SHP77 treated with DMSO at 0.1 percent for 48 hours (cell line): ENCODE results near the gene SCAMP4.
"Not testable (repeated sequence)": the region's sequence is repeated elsewhere in the genome, so short reads cannot be mapped to it uniquely, and the experiment has no call there.

ENCODE experiments used
- DNase-seq: peaks from one replicate; lab custom pipeline; 2025; lab: John Stamatoyannopoulos, UW

Gene SCAMP4

DNA sequence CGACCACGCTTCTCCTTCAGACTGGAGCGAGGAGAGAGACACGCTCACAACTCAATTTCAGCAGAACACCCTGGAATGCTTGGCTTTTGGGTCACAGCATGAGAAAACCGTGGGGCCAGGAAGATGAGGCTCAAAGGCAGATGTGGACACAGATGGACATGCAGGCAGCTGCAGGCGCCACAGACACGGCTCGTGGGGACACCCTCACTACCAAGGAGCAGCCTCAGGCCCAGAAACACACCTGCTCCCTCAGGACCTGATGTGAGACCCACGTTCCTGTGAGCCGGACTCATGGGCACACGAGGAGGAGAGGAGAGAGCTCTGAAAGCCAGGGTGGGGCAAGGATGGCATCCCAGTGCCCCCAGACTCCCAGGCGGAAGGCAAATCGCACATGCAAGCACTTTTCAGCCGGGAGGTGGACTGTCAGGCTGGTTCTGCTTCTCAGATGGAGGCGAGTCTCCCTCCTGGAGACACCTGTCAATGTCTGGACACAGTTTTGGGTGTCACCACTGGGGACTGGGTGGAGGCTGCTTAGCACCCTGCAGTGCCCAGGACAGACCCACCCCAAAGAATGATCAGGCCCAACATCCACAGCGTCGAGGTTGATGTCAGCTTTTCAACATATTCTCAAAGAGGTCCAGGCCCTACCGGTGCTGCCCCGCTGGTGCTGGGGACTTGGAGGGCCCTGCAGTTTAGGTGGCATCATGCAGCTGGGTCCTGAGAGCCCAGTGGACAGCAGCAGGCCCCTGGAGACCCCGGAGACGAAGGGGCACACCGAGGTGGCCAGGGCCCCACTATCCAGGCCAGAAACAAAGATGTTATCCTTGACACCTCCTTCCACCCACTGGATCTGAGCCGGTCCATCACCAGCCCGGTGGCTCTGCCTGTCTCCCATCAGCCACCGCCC is 22.2 kb upstream of the SCAMP4 start:
- DNase-seq, result no peak

DNA sequence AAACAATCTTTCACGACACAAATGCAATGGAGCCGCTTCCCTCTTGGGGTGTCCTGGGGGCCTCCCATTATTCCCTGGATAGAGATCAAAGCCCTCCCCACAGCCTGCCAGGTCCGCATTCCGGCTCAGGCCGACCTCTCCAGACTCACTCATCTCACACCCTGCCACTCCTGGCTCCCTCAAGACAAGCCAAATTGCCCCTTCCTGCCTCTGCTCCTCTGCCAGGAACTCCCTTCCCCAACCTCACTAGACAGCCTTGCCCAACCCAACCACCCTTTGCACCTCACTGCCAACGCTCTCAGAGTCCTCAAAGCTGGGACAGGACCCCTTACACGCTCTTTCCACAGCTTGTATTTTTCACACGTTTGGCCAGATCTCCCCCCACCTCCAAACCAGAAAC is 21.4 kb upstream of the SCAMP4 start:
- no peak for DNase-seq

DNA sequence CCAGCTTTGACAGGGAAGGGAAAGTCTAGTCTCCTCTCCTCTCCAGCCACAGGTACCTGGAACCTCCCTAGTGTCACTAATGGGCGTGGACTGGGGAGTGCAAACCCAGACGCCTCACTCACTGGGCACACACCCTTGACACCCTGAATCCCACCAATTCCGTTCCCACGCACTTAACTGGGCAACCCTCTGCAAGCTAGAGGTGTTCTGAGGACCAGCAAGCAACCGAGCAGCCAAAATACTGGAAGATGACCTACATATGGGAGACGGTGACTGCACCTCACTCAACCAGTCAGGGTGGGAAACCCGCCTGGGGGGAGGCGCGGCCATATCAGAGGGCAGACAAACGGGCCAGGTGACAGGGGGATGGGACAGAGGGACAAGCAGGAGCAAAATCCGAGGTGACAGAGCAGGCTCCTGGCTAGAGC is 20.9 kb upstream of the SCAMP4 start:
- no peak for DNase-seq

DNA sequence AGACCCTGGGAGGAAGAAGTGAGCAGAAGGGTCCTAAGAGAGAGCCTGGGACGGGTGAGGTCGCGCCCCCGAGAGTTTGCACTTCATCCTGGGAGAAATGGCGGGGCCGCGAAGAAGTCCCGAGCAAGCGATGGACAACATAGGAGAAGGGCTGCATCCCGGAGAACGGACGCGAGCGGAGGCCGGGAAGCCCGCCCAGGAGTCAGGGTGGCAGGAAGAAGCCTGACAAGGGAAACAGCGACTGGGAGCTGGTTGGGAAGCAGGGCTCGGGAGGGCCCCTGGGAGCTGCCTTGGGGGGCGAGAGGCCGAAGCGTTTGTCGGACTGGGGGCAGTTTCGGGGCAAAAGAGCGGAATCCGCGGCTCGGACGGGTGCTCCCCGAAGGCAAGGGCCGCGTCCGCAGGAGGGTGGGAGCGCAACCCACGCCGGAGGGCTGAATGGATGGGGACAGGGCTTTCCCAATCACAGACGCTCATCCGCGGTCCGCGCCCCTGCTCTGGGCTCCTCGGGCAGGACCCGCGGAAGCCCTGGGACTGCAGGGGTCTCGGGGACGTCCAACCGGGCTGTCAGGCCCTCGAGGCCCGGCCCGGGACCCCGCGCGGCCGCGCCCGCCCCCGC is 20.4 kb upstream of the SCAMP4 start:
- DNase-seq, result no peak

DNA sequence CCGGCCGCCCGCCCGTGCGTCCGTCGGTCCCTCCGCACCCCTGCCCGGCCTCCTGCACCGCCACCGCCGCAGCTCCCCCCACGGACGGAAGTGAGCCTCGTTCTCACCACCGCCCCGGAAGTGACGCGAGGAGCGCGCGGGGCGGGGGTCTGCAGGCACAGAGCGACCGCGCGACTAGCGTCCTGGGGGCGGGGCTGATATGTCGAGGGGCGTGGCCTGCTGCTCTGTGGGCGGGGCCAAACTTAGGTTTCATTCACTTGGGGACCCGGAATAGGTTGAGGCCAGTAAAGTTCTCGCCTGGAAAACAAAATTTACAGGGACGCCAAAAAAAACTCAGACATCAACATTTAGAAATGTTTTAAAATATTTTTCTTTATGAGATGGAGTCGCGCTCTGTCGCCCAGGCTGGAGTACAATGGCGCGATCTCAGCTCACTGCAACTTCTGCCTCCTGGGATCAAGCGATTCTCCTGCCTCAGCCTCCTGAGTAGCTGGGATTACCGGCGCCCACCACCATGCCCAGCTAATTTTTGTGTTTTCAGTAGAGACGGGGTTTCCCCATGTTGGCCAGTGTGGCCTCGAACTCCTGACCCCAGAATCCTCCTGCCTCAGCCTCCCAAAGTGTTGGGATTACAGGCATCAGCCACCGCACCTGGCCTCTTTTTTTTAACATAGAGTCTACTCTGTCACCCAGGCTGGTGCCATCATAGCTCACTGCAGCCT is 19.6 kb upstream of the SCAMP4 start, which contains the start of gene ABHD17A:
Gene ABHD17A, minus strand, starts transcription at position 99 of the 722 bp plus-strand sequence. CDS start 3,930 bp downstream, outside the sequence.
- peak; percentile 36 for DNase-seq

DNA sequence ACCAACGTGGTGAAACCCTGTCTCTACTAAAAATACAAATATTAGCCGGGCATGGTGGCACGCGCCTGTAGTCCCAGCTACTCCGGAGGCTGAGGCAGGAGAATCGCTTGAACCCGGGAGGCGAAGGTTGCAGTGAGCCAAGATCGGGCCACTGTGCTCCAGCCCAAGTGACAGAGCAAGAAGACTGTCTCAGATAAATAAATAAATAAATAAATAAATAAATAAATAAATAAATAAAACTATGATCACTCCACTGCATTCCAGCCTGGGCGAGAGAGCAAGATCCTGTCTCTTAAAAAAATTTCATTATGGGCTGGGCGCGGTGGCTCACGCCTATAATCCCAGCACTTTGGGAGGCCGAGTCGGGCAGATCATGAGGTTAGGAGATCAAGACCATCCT is 18.8 kb upstream of the SCAMP4 start:
- DNase-seq, result not testable (repeated sequence)

DNA sequence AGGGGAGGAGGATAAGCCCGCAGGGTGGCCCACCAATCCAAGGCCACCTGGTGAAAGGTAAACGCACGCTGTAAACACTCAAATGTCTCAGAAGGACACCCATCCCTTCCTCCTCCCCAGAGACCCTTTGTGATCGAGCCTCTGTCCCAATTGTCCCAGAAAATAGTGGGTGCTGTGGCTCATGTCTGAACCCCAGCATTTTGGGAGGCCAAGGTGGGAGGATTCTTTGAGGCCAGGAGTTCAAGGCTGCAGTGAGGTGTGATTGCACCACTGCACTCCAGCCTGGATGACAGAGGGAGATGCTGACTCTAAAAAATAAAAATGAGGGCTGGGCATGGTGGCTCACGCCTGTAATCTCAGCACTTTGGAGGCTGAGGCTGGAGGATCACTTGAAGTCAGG is 16.8 kb upstream of the SCAMP4 start:
- no peak for DNase-seq

DNA sequence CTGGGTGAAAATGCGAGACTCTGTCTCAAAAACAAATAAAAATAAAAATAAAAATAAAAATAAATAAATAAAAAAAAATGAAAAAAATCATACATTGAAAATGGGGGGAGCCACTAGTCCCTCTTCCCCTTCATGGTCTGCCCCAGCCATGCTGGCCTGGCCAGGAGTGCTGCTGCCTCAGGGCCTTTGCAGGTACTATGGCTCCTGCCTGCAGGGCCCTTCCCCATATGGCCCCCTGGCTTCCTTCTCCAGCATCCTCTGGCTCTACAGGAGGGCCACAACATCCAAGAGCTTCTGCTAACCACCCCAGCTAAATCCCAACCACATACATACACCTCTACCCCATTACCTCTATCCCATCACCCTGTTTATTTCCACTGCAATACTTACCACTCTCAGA is 15.3 kb upstream of the SCAMP4 start:
- no peak for DNase-seq

DNA sequence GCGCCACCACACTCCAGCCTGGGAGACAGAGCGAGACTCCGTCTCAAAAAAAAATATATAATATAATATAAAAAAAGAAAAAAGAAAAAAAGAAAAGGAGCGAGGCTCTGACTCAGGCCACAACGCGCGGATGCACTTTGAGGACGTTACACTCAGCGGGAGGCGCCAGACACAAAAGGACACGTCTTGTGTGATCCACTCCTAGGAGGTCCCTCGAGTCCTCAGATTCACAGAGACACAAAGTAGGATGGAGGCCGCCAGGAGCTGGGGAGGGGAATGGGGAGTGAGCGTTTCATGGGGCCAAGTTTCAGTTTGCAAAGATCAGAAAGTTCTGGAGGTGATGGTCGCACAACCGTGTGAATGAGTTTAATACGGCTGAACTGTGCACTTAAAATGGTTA is 11.4 kb upstream of the SCAMP4 start:
- no peak for DNase-seq

DNA sequence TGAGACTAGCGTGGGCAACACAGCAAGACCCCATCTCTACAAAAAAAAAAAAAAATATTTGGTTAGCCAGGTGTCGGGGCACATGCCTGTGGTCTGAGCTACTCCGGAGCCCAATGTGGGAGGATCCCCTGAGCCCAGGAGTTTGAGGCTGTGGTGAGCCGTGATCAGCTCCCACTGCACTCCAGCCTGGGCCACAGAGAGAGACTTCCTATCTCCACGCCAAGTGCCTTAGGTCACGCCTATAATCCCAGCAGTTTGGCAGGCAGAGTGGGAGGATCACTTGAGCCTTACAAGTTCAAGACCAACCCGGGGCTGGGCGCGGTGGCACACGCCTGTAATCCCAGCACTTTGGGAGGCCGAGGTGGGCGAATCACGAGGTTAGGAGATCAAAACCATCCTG is 8.7 kb upstream of the SCAMP4 start:
- DNase-seq, result no peak

DNA sequence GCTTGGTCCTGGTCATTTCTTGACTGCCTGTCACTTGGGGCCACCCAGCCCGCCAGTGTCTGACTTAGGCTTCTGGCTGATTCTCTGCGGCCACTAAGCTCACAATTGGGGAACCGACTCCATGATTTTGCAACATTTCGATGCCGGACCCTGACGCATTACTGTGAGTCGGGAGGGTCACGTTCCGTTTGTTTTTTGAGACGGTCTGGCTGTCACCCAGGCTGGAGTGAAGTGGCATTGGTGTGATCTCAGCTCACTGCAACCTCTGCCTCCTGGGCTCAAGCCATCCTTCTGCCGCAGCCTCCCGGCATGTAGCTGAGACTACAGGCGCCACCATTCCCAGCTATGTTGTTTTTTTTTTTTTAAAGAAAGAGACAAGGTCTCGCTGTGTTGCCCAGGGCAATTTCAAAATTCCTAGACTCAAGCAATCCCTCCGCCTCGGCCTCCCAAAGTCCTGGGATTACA is 3.2 kb upstream of the SCAMP4 start:
- no peak for DNase-seq

DNA sequence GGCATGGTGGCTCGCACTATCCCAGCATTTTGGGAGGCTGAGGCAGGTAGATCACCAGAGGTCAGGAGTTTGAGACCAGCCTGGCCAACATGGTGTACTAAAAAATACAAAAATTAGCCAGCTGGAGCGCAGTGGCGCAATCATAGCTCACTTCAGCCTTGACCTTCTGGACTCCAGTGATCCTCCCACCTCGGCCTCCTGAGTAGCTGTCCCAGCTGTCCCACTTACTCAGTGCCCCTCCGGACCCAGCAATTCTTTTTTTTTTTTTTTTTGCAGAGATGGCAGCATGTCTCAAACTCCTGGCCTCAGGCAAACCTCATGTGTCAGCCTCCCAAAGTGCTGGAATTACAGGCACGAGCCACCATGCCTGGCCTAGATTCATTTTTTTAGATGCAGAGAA is 2.3 kb upstream of the SCAMP4 start:
- no peak for DNase-seq

DNA sequence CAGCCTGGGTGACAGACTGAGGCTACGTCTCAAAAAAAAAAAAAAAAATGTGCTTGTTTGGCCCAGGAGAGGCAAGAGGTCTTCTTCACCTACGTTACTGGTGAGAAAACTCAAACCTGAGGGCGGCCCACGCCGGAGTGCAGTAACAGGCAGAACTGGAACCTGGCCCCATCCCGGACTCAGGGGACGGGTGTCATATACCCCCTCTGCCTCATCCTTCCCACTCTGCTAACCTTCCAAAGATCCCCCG is 414 bp upstream of the SCAMP4 start:
- DNase-seq, result no peak

DNA sequence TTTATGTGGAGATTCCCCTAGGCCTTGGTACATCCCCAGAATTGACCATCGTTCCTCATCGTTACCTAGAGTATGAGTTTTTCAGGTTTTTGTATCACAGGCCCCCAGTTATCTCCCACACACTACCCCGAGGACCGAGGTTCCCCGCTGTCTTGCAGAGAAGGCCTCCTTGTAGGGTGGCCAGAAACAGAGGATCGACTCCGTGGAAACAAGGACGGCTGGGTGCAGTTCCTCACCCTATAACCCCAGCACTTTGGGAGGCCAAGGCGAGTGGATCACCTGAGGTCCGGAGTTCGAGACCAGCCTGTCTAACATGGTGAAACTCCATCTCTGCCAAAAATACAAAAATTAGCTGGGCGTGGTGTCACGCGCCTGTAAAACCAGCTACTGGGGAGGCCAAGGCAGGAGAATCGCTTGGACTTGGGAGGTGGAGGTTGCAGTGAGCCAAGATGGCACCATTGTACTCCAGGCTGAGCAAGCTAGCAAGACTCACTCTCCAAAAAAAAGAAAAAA is 720 bp downstream of the SCAMP4 start:
- no peak for DNase-seq

DNA sequence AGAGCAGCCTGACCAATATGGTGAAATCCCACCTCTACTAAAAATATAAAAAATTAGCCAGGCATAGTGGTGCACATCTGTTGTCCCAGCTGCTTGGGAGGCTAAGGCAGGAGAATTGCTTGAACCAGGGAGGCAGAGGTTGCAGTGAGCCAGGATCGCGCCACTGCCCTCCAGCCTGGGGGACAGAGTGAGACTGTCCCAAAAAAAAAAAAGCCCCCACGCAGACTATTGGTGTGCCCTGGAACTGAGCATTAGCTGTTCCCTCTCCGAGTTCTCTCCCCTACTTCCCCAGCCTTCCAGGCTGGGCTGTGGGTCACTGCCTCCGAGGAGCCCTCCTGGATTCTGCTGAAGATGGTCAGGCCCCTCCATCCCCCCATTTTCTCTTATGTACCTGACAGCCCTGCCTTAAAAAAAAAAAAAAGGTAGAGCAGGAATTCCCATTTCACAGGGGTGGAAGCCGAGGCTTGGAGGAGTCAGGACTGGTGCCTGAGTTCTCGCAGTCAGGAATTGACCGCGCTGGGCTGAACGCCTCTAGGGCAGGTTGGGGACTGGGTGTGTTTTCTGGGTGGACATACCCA is 1.9 kb downstream of the SCAMP4 start:
- DNase-seq, result no peak

DNA sequence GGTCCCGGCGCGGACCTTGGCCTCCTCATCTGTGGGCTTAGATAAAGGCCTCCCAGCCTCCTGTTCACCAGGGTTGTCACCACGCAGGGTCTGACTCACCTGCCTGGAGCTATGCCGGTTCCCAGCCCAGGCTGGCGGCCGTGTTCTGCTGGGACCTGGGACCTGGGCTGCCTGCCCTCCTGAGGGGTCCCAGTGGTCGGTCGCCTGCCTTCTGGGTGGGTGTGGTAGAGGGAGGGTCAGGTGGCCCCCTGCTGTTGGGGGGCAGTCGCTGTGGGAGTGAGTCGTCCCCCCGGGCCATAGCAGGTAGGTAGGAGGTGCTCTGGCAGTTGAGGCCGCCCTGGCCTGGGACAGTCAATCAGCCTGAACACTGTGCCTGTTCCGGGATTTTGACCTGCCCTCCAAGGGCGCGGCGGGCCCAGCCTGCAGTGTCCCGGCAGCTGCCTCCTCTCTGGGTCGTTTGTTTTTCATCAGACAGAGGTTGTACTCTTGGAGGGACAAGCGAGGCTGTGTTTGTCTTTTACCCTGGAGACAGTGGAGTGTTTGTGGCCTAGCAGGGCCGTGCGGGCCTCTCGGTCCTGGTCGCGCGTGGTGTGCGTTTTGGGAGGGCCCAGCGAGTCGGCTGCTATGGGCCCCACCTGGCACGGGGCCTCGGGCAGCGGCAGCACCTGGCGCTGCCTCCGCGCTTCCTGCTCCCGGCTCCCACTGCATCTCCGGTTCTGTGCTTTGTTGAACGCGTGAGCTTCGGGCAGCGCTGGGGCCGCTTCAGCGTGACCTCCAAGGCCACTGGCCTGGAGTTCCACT is 2.6 kb downstream of the SCAMP4 start:
- DNase-seq, result peak; percentile 33

DNA sequence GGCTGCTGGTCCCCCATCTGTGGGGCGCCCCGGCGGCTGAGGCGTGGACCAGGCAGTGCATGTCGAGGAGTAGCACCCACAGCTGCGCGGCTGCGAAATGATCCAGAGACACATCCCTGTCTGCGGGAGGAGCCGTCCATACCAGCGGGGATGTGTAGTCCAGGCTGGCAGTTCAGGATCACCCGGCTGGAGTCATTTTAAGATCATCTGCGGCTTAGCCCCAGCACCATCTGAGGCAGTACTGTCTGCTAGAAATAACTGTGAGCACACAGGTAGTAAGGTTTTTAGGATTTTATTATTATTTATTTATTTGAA is 3.1 kb downstream of the SCAMP4 start:
- DNase-seq, result no peak

DNA sequence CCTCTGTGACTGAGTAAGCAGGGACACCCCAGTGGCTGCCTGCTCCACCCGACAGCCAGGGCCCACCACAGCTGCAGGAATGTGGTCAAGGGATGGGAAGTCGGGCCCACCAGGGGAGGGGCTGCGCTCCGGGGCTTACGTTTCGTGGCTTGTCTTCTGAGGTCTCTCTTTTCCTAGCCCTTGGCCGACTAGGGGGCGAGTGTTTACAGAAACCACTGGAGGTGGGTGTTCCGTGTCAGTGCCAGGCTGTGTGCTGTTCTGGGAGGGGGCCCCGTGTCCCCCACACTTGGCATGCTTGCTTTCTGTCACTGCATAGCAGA is 4.5 kb downstream of the SCAMP4 start:
- no peak for DNase-seq

DNA sequence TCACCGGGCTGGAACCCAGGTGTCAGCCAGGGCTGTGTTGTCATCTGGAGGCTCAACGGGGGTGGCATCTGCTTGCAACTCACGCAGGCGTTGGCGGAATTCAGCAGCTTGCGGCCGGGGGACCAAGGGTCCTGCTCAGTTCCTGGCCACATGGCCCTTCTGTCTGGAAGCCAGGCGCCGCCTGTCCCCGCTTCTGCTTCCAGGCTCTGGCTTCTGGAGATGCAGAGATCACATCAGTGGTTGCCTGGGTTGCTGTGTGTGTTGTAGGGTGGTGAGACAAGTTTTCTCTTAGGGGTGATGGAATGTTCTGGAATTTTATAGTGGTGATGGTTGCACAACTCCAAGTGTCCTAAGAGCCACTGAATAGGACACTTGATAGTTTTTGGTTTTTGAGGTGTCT is 5.0 kb downstream of the SCAMP4 start:
- no peak for DNase-seq

DNA sequence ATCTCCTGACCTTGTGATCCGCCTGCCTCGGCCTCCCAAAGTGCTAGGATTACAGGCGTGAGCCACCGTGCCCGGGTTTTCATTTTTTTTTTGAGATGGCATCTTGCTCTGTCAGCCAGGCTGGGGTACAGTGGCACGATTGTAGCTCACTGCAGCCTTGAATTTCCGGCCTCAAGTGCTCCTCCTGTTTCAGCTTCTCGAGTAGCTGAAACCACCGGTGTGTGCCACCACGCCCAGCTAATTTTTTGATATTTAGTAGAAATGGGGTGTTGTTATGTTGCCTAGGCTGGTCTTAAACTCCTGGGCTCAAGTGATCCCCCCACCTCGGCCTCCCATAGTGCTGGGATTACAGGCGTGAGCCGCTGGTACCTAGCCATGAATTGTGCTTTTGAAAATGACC is 5.9 kb downstream of the SCAMP4 start:
- no peak for DNase-seq

DNA sequence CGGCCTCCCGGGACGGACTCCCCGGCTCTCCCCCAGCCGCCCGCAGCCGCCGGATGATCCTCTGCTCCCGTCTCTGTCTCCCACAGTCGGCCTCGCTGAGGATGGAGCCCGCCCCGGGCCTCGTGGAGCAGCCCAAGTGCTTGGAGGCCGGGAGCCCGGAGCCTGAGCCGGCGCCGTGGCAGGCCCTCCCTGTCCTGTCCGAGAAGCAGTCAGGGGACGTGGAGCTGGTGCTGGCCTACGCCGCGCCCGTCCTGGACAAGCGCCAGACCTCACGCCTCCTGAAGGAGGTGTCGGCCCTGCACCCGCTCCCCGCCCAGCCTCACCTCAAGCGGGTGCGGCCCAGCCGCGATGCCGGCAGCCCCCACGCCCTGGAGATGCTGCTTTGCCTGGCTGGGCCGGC is 6.8 kb downstream of the SCAMP4 start:
- DNase-seq, result no peak
